ENCODE results near the gene ADGRG3. TPM values are rescaled to one million over a fixed set of nuclear protein-coding genes. Genes with fewer than 3 reads are reported as not detected.

ADGRG3 gene
- total RNA-seq, result not detected in 2 replicates

DNA sequence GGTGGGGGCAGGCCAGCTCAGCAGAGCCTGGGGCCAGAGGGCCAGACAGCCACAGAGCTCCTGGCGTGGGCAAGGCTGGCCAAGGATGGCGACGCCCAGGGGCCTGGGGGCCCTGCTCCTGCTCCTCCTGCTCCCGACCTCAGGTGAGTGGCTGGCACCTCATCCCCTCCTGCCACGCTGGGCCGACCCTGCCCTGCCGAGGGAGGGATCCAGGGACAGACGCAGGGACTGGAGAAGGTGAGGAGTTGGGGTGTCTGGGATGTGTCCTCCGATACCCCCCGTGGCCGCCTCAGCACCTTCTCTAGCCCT is at the start of gene ADGRG3:
Gene ADGRG3 (plus strand): TSS at position 44 of the 309 bp plus-strand sequence. CDS start 42 bp downstream, at position 86.

DNA sequence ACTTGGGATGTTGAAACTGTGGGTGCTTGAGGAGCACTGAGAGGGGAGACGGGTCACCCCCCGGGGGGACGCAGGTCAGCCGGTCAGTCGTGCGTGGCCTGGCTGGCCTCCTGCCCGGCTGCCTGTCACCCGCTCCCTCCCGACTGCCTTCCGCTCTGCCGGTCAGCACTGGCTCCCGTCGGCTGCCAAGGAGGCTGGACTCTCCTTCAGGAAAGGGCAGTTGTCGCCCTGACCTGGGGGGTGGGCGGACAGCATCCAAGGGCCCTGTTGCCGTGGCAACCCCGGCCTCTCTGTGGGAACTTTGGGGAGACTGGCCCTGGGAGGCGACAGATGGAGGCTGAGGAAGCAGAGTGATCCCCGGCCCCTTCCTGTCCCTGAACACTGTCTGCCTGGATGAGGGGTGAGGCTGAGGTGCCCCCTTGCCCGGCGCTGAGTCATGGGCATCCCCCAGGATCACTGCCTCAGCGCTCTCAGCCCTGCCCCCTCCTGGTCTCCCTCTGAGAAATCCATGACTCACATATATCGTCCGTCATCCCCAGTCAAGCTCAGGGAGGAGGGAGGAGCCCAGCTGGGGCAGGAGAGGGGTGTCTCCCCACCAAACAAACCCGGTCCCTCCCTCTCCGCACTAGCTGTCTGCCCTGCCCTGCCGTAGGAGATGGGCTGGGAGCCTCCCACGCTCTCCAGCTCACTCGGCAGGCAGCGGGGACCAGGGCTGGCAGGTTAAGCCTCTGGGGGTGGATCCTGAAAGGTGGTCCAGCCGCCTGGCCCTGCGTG is 39.9 kb upstream of the ADGRG3 start, which contains the start of gene ADGRG1:
Gene ADGRG1 (plus strand): TSS at position 623 of the 774 bp plus-strand sequence. CDS start 21,658 bp downstream, outside the sequence.

GRCh38 chr16:57694725-57695679 is 26.9 kb downstream of the ADGRG3 start, which contains the start of gene DRC7:
DRC7 (plus strand) TSS chr16:57694806; CDS start chr16:57697950, 3,144 bp downstream.

GRCh38 chr16:57735755-57736418 is 67.8 kb downstream of the ADGRG3 start, which contains the start of gene KATNB1:
KATNB1 (plus strand) TSS chr16:57735770; CDS start chr16:57737244, 1,474 bp downstream.

Other genes with a start within 250 kb of the ADGRG3 start
- gene CIAPIN1, start 220.9 kb upstream of the ADGRG3 start, total RNA-seq, result 45.3 and 51.7 TPM in 2 replicates
- gene COQ9, start 220.8 kb upstream of the ADGRG3 start, total RNA-seq, result 38.3 and 48.1 TPM in 2 replicates
- gene POLR2C, start 205.6 kb upstream of the ADGRG3 start, total RNA-seq, result 82.1 and 107 TPM in 2 replicates
- 12.7 and 14.5 TPM in 2 replicates for gene DOK4, start 181.8 kb upstream of the ADGRG3 start, total RNA-seq
- 5.4 and 5.8 TPM in 2 replicates for gene CCDC102A, start 131.7 kb upstream of the ADGRG3 start, total RNA-seq
- not detected in 2 replicates for gene ADGRG5, start 125.7 kb upstream of the ADGRG3 start, total RNA-seq
- 66.5 and 85.0 TPM in 2 replicates for gene ADGRG1, start 39.7 kb upstream of the ADGRG3 start, total RNA-seq
- not detected in 2 replicates for gene DRC7, start 26.5 kb downstream of the ADGRG3 start, total RNA-seq
- 27.6 and 35.7 TPM in 2 replicates for gene KATNB1, start 67.5 kb downstream of the ADGRG3 start, total RNA-seq
- gene KIFC3, start 134.2 kb downstream of the ADGRG3 start, total RNA-seq, result 28.2 and 41.1 TPM in 2 replicates

Measured in airway epithelial cell (primary cell).